BJ (cell line): ENCODE data around the gene GIMAP6. TPM values are rescaled to one million over a fixed set of nuclear protein-coding genes. Genes with fewer than 3 reads are reported as not detected.

Experiments
- CTCF ChIA-PET: fragments of 350-600 bp; formaldehyde crosslinking; extraction: SDS; loops from one replicate; lab custom pipeline; 2021; ENCODE audit warnings: antibody characterized with exemption, inconsistent platforms; lab: Yijun Ruan, JAX
- POLR2A ChIA-PET: fragments of 300-600 bp; sonication (Branson Sonifier 250); formaldehyde crosslinking; extraction: SDS; loops from one replicate; lab custom pipeline; 2021; ENCODE audit warnings: antibody characterized with exemption; lab: Charles Lee
- DNase-seq: peaks from one replicate; pipeline ENCODE4 v3.0.0-alpha.2; 2011; ENCODE audit warnings: low read depth
- H3K27me3 ChIP-seq: 2 replicates; pipeline ENCODE4 v1.6.0; 2011; ENCODE audit warnings: low read length; ENCODE audit not compliant: control insufficient read depth, insufficient read depth
- H3K36me3 ChIP-seq: 2 replicates; pipeline ENCODE4 v1.5.1; 2011; ENCODE audit warnings: low read length; ENCODE audit not compliant: control insufficient read depth, insufficient read depth
- H3K4me3 ChIP-seq: 2 replicates; pipeline ENCODE4 v1.5.1; 2011; ENCODE audit warnings: low read depth, mild to moderate bottlenecking, control low read depth, low read length
- CTCF ChIP-seq: IDR thresholded peaks from 2 replicates; pipeline ENCODE4 v1.5.1; 2011; ENCODE audit warnings: low read depth, mild to moderate bottlenecking, control low read depth, inconsistent platforms, low read length, moderate library complexity; ENCODE audit not compliant: insufficient read depth
- polyA plus RNA-seq: library from polyadenylated mRNA; depleted of rRNA; stranded (reverse); fragments of >200 nt; gene quantifications from 2 replicates; pipeline ENCODE4 v1.2.3, GENCODE V29; 2011

Gene GIMAP6
- polyA plus RNA-seq, 1 experiment, result not detected

GRCh38 chr7:150649080-150649385, 16.8 kb upstream of the GIMAP6 start:
- CTCF ChIA-PET, result no interaction called here
- Histone ChIP-seq H3K36me3 (no peaks in the 10 kb centered on the region), H3K4me3 (no peak overlapping the region), H3K27me3 (no peaks in the 10 kb centered on the region)
- DNase-seq, result no peak
- TF ChIP-seq CTCF, result no peak
- POLR2A ChIA-PET, result no interaction called here

GRCh38 chr7:150648353-150649079, 16.3 kb upstream of the GIMAP6 start:
- H3K4me3 ChIP-seq, result no peak overlapping the region
- no peaks in the 10 kb centered on the region for H3K27me3 ChIP-seq
- TF ChIP-seq CTCF, result no peak
- CTCF ChIA-PET, result no interaction called here
- H3K36me3 ChIP-seq, result no peaks in the 10 kb centered on the region
- DNase-seq, result no peak
- POLR2A ChIA-PET, result no interaction called here

GRCh38 chr7:150645259-150646020, 13.3 kb upstream of the GIMAP6 start:
- ChIA-PET POLR2A (no interaction called here), CTCF (no interaction called here)
- no peak for TF ChIP-seq CTCF
- Histone ChIP-seq H3K4me3 (no peak overlapping the region), H3K27me3 (no peaks in the 10 kb centered on the region), H3K36me3 (no peaks in the 10 kb centered on the region)
- no peak for DNase-seq

- no peaks in the 10 kb centered on the region for H3K27me3 ChIP-seq
- no peaks in the 10 kb centered on the region for H3K36me3 ChIP-seq
- no peak for TF ChIP-seq CTCF
- H3K4me3 ChIP-seq, result no peak overlapping the region
- POLR2A ChIA-PET, result no interaction called here
- DNase-seq, result no peak
- CTCF ChIA-PET, result no interaction called here
Measured at GRCh38 chr7:150642926-150643325, 10.7 kb upstream of the GIMAP6 start.

- Histone ChIP-seq H3K4me3 (no peak overlapping the region), H3K27me3 (no peaks in the 10 kb centered on the region), H3K36me3 (no peaks in the 10 kb centered on the region)
- ChIA-PET CTCF (no interaction called here), POLR2A (no interaction called here)
- no peak for TF ChIP-seq CTCF
- DNase-seq, result no peak
Measured at GRCh38 chr7:150641854-150642253, 9.7 kb upstream of the GIMAP6 start.
